Ovary (tissue), 3 donors: Measurements from ENCODE around the gene ADCY10.

Experiments
- EP300 ChIP-seq: sonication (generic); formaldehyde crosslinking; IDR thresholded peaks from one replicate; pipeline ENCODE4 v1.6.1; 2017; ENCODE audit warnings: antibody characterized with exemption
- POLR2A ChIP-seq: fragments of 450-650 bp; IDR thresholded peaks from one replicate; pipeline ENCODE4 v1.6.1; 2017; ENCODE audit warnings: antibody characterized with exemption, mild to moderate bottlenecking, moderate library complexity
- TF ChIP-seq, protein P1 (sequence below), 3 donors: fragments of 450-650 bp in 2 of 3; fragments of 200-600 bp in 1 of 3; IDR thresholded peaks; one replicate each; pipeline versions ENCODE4 v1.5.1 to v1.8.0; 2016 to 2022; ENCODE audit warnings: antibody characterized with exemption in 3 of 3, mild to moderate bottlenecking in 1 of 3
- donor health status: DM: no; HTN: no; CAD: no.

DNA sequence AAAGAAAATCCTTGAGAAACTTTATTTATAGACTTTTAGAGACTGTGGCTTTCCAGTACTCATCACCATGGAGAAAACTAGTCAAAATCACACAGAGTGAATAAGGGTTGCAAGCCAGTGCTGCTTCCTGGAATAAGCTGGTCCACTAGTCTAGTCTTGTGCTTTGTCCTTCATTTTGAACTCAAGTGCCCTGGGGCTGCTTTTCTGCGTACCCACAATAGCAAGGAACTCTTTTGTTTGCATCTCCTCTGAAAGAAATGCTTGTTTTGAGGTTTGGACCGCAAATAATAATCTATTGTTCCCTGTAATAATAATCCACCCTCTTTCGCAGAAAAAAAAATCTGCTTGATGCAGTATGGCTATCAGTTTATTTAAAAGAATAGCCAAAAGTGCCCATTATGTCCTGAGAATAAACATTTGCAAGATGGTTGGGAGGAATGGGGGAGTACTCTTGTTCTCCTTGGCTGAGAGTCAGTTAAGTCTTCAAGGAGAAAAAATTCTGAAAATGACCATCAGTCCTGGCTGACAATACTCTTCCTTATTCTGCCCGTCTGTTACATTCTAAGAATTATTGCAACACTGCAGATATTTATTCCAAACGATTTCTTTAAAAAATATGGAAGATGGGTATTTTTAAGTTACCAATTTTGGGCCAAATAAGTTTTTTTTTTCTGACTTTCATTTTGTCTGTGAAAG is 150.3 kb downstream of the ADCY10 start:
- TF ChIP-seq POLR2A (no peak), EP300 (no peak)
- TF ChIP-seq, protein P1, sequence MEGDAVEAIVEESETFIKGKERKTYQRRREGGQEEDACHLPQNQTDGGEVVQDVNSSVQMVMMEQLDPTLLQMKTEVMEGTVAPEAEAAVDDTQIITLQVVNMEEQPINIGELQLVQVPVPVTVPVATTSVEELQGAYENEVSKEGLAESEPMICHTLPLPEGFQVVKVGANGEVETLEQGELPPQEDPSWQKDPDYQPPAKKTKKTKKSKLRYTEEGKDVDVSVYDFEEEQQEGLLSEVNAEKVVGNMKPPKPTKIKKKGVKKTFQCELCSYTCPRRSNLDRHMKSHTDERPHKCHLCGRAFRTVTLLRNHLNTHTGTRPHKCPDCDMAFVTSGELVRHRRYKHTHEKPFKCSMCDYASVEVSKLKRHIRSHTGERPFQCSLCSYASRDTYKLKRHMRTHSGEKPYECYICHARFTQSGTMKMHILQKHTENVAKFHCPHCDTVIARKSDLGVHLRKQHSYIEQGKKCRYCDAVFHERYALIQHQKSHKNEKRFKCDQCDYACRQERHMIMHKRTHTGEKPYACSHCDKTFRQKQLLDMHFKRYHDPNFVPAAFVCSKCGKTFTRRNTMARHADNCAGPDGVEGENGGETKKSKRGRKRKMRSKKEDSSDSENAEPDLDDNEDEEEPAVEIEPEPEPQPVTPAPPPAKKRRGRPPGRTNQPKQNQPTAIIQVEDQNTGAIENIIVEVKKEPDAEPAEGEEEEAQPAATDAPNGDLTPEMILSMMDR (IDR thresholded peaks at IDR 0.05) = no peak
